H9 (cell line): ENCODE results near the gene TRIM59. TPM values are rescaled to one million over a fixed set of nuclear protein-coding genes. Genes with fewer than 3 reads are reported as not detected.
A peak's percentile ranks its signal among the peaks of the same experiment; 100 is the strongest.

Experiments used
- DNase-seq: peaks from one replicate; pipeline ENCODE4 v3.0.0-alpha.2; 2017
- H2AFZ ChIP-seq: one replicate; pipeline ENCODE4 v1.6.1; 2013; ENCODE audit warnings: mild to moderate bottlenecking, low read length, control low read depth, moderate library complexity
- H2AK5ac ChIP-seq: 2 replicates; pipeline ENCODE4 v1.6.1; 2013; ENCODE audit warnings: low read length, control low read depth, mixed read lengths; ENCODE audit not compliant: insufficient read length
- H2BK120ac ChIP-seq: one replicate; pipeline ENCODE4 v1.6.1; 2013; ENCODE audit warnings: low read depth, mild to moderate bottlenecking, low read length, control low read depth, inconsistent platforms; ENCODE audit not compliant: poor library complexity, severe bottlenecking
- H2BK12ac ChIP-seq: 2 replicates; pipeline ENCODE4 v1.6.1; 2013; ENCODE audit warnings: low read length, control low read depth, mixed read lengths, low read depth; ENCODE audit not compliant: insufficient read length
- H2BK15ac ChIP-seq: 2 replicates; pipeline ENCODE4 v1.6.1; 2013; ENCODE audit warnings: low read depth, low read length, control low read depth
- H2BK20ac ChIP-seq: one replicate; pipeline ENCODE4 v1.6.1; 2013; ENCODE audit warnings: low read depth, mild to moderate bottlenecking, low read length, control low read depth, inconsistent platforms; ENCODE audit not compliant: poor library complexity, severe bottlenecking
- H2BK5ac ChIP-seq: 2 replicates; pipeline ENCODE4 v1.6.1; 2013; ENCODE audit warnings: low read length, control low read depth, mixed read lengths; ENCODE audit not compliant: insufficient read length
- H3K14ac ChIP-seq: 2 replicates; pipeline ENCODE4 v1.6.1; 2013; ENCODE audit warnings: low read length, control low read depth; ENCODE audit not compliant: insufficient read depth
- H3K18ac ChIP-seq: 2 replicates; pipeline ENCODE4 v1.6.1; 2013; ENCODE audit warnings: low read depth, mild to moderate bottlenecking, mixed read lengths, low read length, control low read depth; ENCODE audit not compliant: insufficient read length
- H3K23ac ChIP-seq: 2 replicates; pipeline ENCODE4 v1.6.1; 2013; ENCODE audit warnings: low read length, control low read depth, mixed read lengths, low read depth; ENCODE audit not compliant: insufficient read length
- H3K23me2 ChIP-seq: 2 replicates; pipeline ENCODE4 v1.6.1; 2013; ENCODE audit warnings: low read depth, mild to moderate bottlenecking, mixed read lengths, low read length, control low read depth; ENCODE audit not compliant: insufficient read length, poor library complexity, severe bottlenecking
- H3K27ac ChIP-seq: 2 replicates; pipeline ENCODE4 v1.5.1; 2013; ENCODE audit warnings: low read length, control low read depth, mixed read lengths, low read depth; ENCODE audit not compliant: insufficient read length
- H3K27me3 ChIP-seq: 2 replicates; pipeline ENCODE4 v1.6.1; 2013; ENCODE audit warnings: low read length, control low read depth, inconsistent platforms; ENCODE audit not compliant: insufficient read depth
- H3K4ac ChIP-seq: 2 replicates; pipeline ENCODE4 v1.6.1; 2013; ENCODE audit warnings: low read depth, mild to moderate bottlenecking, control low read depth, inconsistent platforms, low read length, moderate library complexity
- H3K4me1 ChIP-seq: 2 replicates; pipeline ENCODE4 v1.6.1; 2013; ENCODE audit warnings: low read length, control low read depth, inconsistent platforms; ENCODE audit not compliant: insufficient read depth
- H3K4me2 ChIP-seq: 2 replicates; pipeline ENCODE4 v1.6.1; 2013; ENCODE audit warnings: low read length, control low read depth, mixed read lengths; ENCODE audit not compliant: insufficient read length, insufficient read depth
- H3K56ac ChIP-seq: 2 replicates; pipeline ENCODE4 v1.6.1; 2013; ENCODE audit warnings: low read depth, mild to moderate bottlenecking, mixed read lengths, low read length, control low read depth; ENCODE audit not compliant: insufficient read length
- H3K79me1 ChIP-seq: 2 replicates; pipeline ENCODE4 v1.6.1; 2013; ENCODE audit warnings: low read depth, mild to moderate bottlenecking, moderate library complexity, low read length, control low read depth, inconsistent platforms; ENCODE audit not compliant: insufficient read depth, poor library complexity, severe bottlenecking
- H3K79me2 ChIP-seq: 2 replicates; pipeline ENCODE4 v1.6.1; 2013; ENCODE audit warnings: low read length, control low read depth, inconsistent platforms; ENCODE audit not compliant: insufficient read depth
- H3K9ac ChIP-seq: 2 replicates; pipeline ENCODE4 v1.6.1; 2013; ENCODE audit warnings: low read length, control low read depth, mixed read lengths; ENCODE audit not compliant: insufficient read length; ENCODE audit errors: extremely low read depth
- H3K9me3 ChIP-seq: one replicate; pipeline ENCODE4 v1.6.1; 2013; ENCODE audit warnings: low read depth, low read length, inconsistent platforms; ENCODE audit not compliant: control insufficient read depth
- H3T11ph ChIP-seq: one replicate; pipeline ENCODE4 v1.6.1; 2013; ENCODE audit warnings: mild to moderate bottlenecking, low read length, control low read depth, inconsistent platforms
- H4K20me1 ChIP-seq: one replicate; pipeline ENCODE4 v1.6.1; 2013; ENCODE audit not compliant: control insufficient read depth, insufficient read length, insufficient read depth
- H4K5ac ChIP-seq: 2 replicates; pipeline ENCODE4 v1.6.1; 2013; ENCODE audit warnings: low read depth, mild to moderate bottlenecking, mixed read lengths, low read length, control low read depth; ENCODE audit not compliant: insufficient read length
- H4K8ac ChIP-seq: replicated peaks from 2 replicates; pipeline ENCODE4 v1.6.1; 2013; ENCODE audit warnings: low read length, control low read depth, mixed read lengths, low read depth; ENCODE audit not compliant: insufficient read length
- H4K91ac ChIP-seq: 2 replicates; pipeline ENCODE4 v1.6.1; 2013; ENCODE audit warnings: low read depth, mild to moderate bottlenecking, moderate library complexity, mixed read lengths, low read length, control low read depth; ENCODE audit not compliant: insufficient read length
- H3K27ac Mint-ChIP-seq, 3 experiments: 2 replicates in 2 of 3; 3 replicates in 1 of 3; pipeline ENCODE4 v1.8.0; 2020 to 2021; ENCODE audit warnings: mixed read lengths in 3 of 3, mild to moderate bottlenecking in 1 of 3, moderate library complexity in 1 of 3
- H3K27me3 Mint-ChIP-seq: 2 replicates; pipeline ENCODE4 v1.8.0; 2021; ENCODE audit warnings: low read depth, mild to moderate bottlenecking, moderate library complexity, mixed read lengths
- H3K36me3 Mint-ChIP-seq, 3 experiments: 2 replicates in 2 of 3; 3 replicates in 1 of 3; pipeline ENCODE4 v1.8.0; 2020 to 2021; ENCODE audit warnings: low read depth in 3 of 3, mixed read lengths in 3 of 3; ENCODE audit not compliant: insufficient read depth in 1 of 3
- H3K4me1 Mint-ChIP-seq, 2 experiments: 2 replicates each; pipeline ENCODE4 v1.8.0; 2020; ENCODE audit warnings: mixed read lengths in 2 of 2
- H3K4me3 Mint-ChIP-seq, 2 experiments: 2 replicates in 1 of 2; 3 replicates in 1 of 2; pipeline ENCODE4 v1.8.0; 2020 to 2021; ENCODE audit warnings: mild to moderate bottlenecking in 2 of 2, mixed read lengths in 2 of 2, moderate library complexity in 1 of 2
- H3K9me3 Mint-ChIP-seq, 2 experiments: 2 replicates in 1 of 2; 3 replicates in 1 of 2; pipeline ENCODE4 v1.8.0; 2020; ENCODE audit warnings: mild to moderate bottlenecking in 2 of 2, mixed read lengths in 2 of 2, moderate library complexity in 1 of 2
- CTCF ChIP-seq: fragments of 200-600 bp; sonication (generic); conservative IDR thresholded peaks from 3 replicates; pipeline ENCODE4 v1.8.0; 2021; ENCODE audit warnings: antibody characterized with exemption, mild to moderate bottlenecking
- WGBS: extraction: QIAGEN DNeasy Blood & Tissue Kit; methylation state at CpG from one replicate; pipeline ENCODE4 v1.1.7; 2013; ENCODE audit warnings: missing lambda C conversion rate, low lambda C conversion rate, mixed read lengths; ENCODE audit not compliant: insufficient read length; ENCODE audit errors: extremely low coverage; 5-methylcytosine and 5-hydroxymethylcytosine counted together
- total RNA-seq: library from RNA; stranded (reverse); gene quantifications from 2 replicates; pipeline ENCODE4 v1.2.1, GENCODE V29; 2021

The TRIM59 gene
- total RNA-seq, 1 experiment from 2014 or later, result 47.6 TPM

- Histone ChIP-seq H3K9me3 (no peaks in the 10 kb centered on the region), H2AK5ac (no peak overlapping the region), H3K14ac (no peak overlapping the region), H3K56ac (no peak overlapping the region), H3K23me2 (no peaks in the 10 kb centered on the region), H3K27me3 (no peaks in the 10 kb centered on the region), H2BK12ac (no peak overlapping the region), H2BK20ac (no peak overlapping the region), H4K20me1 (no peaks in the 10 kb centered on the region), H3K18ac (no peak overlapping the region), H3K4ac (no peak overlapping the region), H2AFZ (no peak overlapping the region), H3K79me1 (peaks cover 6% of the 10 kb centered on the region), H3K79me2 (peaks cover 7% of the 10 kb centered on the region; the same call in 1 of the 2 replicates), H4K5ac (no peak overlapping the region), H2BK5ac (no peak overlapping the region), H3T11ph (no peak overlapping the region), H3K4me1 (no peaks in the 10 kb centered on the region), H2BK15ac (no peak overlapping the region), H4K8ac (no peak overlapping the region), H4K91ac (no peak overlapping the region), H3K9ac (no peak overlapping the region), H3K4me2 (no peak overlapping the region), H3K27ac (no peak overlapping the region), H2BK120ac (no peak overlapping the region), H3K23ac (no peak overlapping the region)
- DNase-seq, result no peak
- no CpG with 5 or more reads among the region's 5 CpGs for WGBS
- Mint-ChIP-seq H3K9me3 (no peaks in the 10 kb centered on the region), H3K4me1 (peaks cover 18 to 23% of the 10 kb centered on the region in 2 experiments), H3K27ac (peak overlapping the region; percentile 31 to 81 (median 44); a peak in 2 of 7 replicates), H3K4me3 (no peak overlapping the region), H3K36me3 (peaks cover 41 to 72% (median 66%) of the 10 kb centered on the region in 3 experiments), H3K27me3 (no peaks in the 10 kb centered on the region; the same call in 1 of the 2 replicates)
- TF ChIP-seq CTCF, result no peak
Measured at GRCh38 chr3:160437083-160437455, 12.5 kb downstream of the TRIM59 start.
